Gastrocnemius medialis (tissue), 4 donors: ENCODE measurements around the gene OAS3. TPM values are rescaled to one million over a fixed set of nuclear protein-coding genes. Genes with fewer than 3 reads are reported as not detected.
"Not testable (repeated sequence)": the region's sequence is repeated elsewhere in the genome, so short reads cannot be mapped to it uniquely, and the experiment has no call there.

Experiments
- ATAC-seq, 2 donors: fragments of 150-250 bp; one replicate each; pipeline ENCODE4 v1.9.1; 2016
- DNase-seq, 2 donors: peaks; one replicate each; pipeline ENCODE4 v3.0.0-alpha.2; 2019
- H3K27ac ChIP-seq, 4 donors: fragments of 200-600 bp; sonication (generic); 1 replicate in 1 of 4; 2 replicates in 3 of 4; pipeline ENCODE4 v1.5.1; 2016 to 2018; ENCODE audit warnings: mild to moderate bottlenecking in 2 of 4, moderate library complexity in 1 of 4
- H3K27me3 ChIP-seq, 3 donors: fragments of 200-600 bp; sonication (generic) in 2 of 3; 1 replicate in 1 of 3; 2 replicates in 2 of 3; pipeline versions ENCODE4 v1.5.1 to v1.6.0; 2016 to 2019; ENCODE audit warnings: mild to moderate bottlenecking in 1 of 3, moderate library complexity in 1 of 3
- H3K36me3 ChIP-seq, 2 donors: fragments of 200-600 bp; sonication (generic) in 1 of 2; one replicate each; pipeline ENCODE4 v1.5.1; 2017 to 2018
- H3K4me1 ChIP-seq, 2 donors: fragments of 200-600 bp; sonication (generic) in 1 of 2; one replicate each; pipeline ENCODE4 v1.5.1; 2016 to 2017; ENCODE audit warnings: mild to moderate bottlenecking in 2 of 2
- H3K4me3 ChIP-seq, 4 donors: fragments of 200-600 bp; sonication (generic) in 3 of 4; 1 replicate in 1 of 4; 2 replicates in 3 of 4; pipeline ENCODE4 v1.5.1; 2016 to 2019; ENCODE audit warnings: mild to moderate bottlenecking in 2 of 4
- H3K9me3 ChIP-seq, 3 donors: fragments of 200-600 bp; sonication (generic) in 2 of 3; 1 replicate in 1 of 3; 2 replicates in 2 of 3; pipeline ENCODE4 v1.5.1; 2016 to 2019
- CTCF ChIP-seq, 5 experiments: fragments of 450-650 bp in 3 of 5; fragments of 200-600 bp in 2 of 5; sonication (generic) in 2 of 5; IDR thresholded peaks in 4 of 5; conservative IDR thresholded peaks in 1 of 5; 1 replicate in 4 of 5; 2 replicates in 1 of 5; pipeline ENCODE4 v1.5.1; 2016 to 2019; ENCODE audit warnings: antibody characterized with exemption in 5 of 5, mild to moderate bottlenecking in 3 of 5, moderate library complexity in 3 of 5
- POLR2A ChIP-seq, 2 donors: fragments of 450-650 bp; IDR thresholded peaks; one replicate each; pipeline ENCODE4 v1.6.1; 2017; ENCODE audit warnings: antibody characterized with exemption in 2 of 2, mild to moderate bottlenecking in 2 of 2, moderate library complexity in 2 of 2
- in situ Hi-C, 4 donors: fragments of 200-750 bp; cut with MboI; loops; one replicate each; pipeline versions ENCODE4 v1.15.0 to v1.8.0; 2017; ENCODE audit warnings: low sequenced_read_pairs in 4 of 4
- intact Hi-C: fragments of 100-400 bp; cut with DNase I; formaldehyde crosslinking; loops from one replicate; pipeline ENCODE4 v1.15.1; 2023; ENCODE audit warnings: low total_unique reads
- total RNA-seq, 4 donors: library from RNA; depleted of rRNA; stranded (reverse); fragments of >200 nt; gene quantifications; one replicate each; pipeline versions ENCODE4 v1.1.0 to v1.2.3, GENCODE V29; 2016

OAS3 gene
- total RNA-seq, 4 donors from 2014 or later = 1.4 to 5.3 (median 4.2) TPM

GRCh38 chr12:112919121-112919520, 19.2 kb upstream of the OAS3 start:
- Histone ChIP-seq H3K4me1 (no peaks in the 10 kb centered on the region), H3K27me3 (no peaks in the 10 kb centered on the region), H3K4me3 (no peak overlapping the region), H3K27ac (no peak overlapping the region), H3K9me3 (no peaks in the 10 kb centered on the region), H3K36me3 (no peaks in the 10 kb centered on the region)
- DNase-seq (no peak), ATAC-seq (no peak)
- in situ Hi-C loops (no loop called here), intact Hi-C loops (no loop called here)
- TF ChIP-seq POLR2A (IDR thresholded peaks at IDR 0.05) (no peak), CTCF (IDR thresholded peaks at IDR 0.05 in 4 of 5, conservative IDR thresholded peaks at IDR 0.05 in 1 of 5) (no peak)

- no peak for DNase-seq
- no peaks in the 10 kb centered on the region for H3K9me3 ChIP-seq
- H3K4me3 ChIP-seq = no peak overlapping the region
- no peak for ATAC-seq
- intact Hi-C loops (no loop called here), in situ Hi-C loops (no loop called here)
- no peaks in the 10 kb centered on the region for H3K4me1 ChIP-seq
- H3K27ac ChIP-seq = no peak overlapping the region
- no peaks in the 10 kb centered on the region for H3K36me3 ChIP-seq
- no peaks in the 10 kb centered on the region for H3K27me3 ChIP-seq
- TF ChIP-seq POLR2A (IDR thresholded peaks at IDR 0.05) = no peak
- TF ChIP-seq CTCF (IDR thresholded peaks at IDR 0.05 in 4 of 5, conservative IDR thresholded peaks at IDR 0.05 in 1 of 5) = no peak
Observed at GRCh38 chr12:112924986-112925385, 13.3 kb upstream of the OAS3 start.

GRCh38 chr12:112926416-112927033, 11.7 kb upstream of the OAS3 start:
- ATAC-seq, intact Hi-C loops: not testable (repeated sequence)

GRCh38 chr12:112927475-112927874, 10.8 kb upstream of the OAS3 start:
- no peaks in the 10 kb centered on the region for H3K27me3 ChIP-seq
- in situ Hi-C loops = no loop called here
- DNase-seq (no peak), ATAC-seq (no peak)
- TF ChIP-seq CTCF (IDR thresholded peaks at IDR 0.05 in 4 of 5, conservative IDR thresholded peaks at IDR 0.05 in 1 of 5) (no peak), POLR2A (IDR thresholded peaks at IDR 0.05) (no peak)
- intact Hi-C loops = no loop called here
- no peak overlapping the region for H3K4me3 ChIP-seq
- H3K36me3 ChIP-seq = no peaks in the 10 kb centered on the region
- no peak overlapping the region for H3K27ac ChIP-seq
- H3K9me3 ChIP-seq = no peaks in the 10 kb centered on the region
- H3K4me1 ChIP-seq = no peaks in the 10 kb centered on the region

More at GRCh38 chr12:112926416-112927033, 11.7 kb upstream of the OAS3 start:
- H3K4me1 ChIP-seq, H3K4me3 ChIP-seq, DNase-seq, H3K27ac ChIP-seq, H3K27me3 ChIP-seq, in situ Hi-C loops, H3K36me3 ChIP-seq, H3K9me3 ChIP-seq: not testable (repeated sequence)

GRCh38 chr12:112927925-112928324, 10.3 kb upstream of the OAS3 start:
- in situ Hi-C loops (no loop called here), intact Hi-C loops (no loop called here)
- Histone ChIP-seq H3K27ac (no peak overlapping the region), H3K4me1 (no peaks in the 10 kb centered on the region), H3K4me3 (no peak overlapping the region), H3K36me3 (no peaks in the 10 kb centered on the region), H3K9me3 (no peaks in the 10 kb centered on the region), H3K27me3 (no peaks in the 10 kb centered on the region)
- DNase-seq (no peak), ATAC-seq (no peak)
- TF ChIP-seq CTCF (IDR thresholded peaks at IDR 0.05 in 4 of 5, conservative IDR thresholded peaks at IDR 0.05 in 1 of 5) (no peak), POLR2A (IDR thresholded peaks at IDR 0.05) (no peak)
